ENCODE results near the gene EEF2K.
"Not testable (repeated sequence)": the region's sequence is repeated elsewhere in the genome, so short reads cannot be mapped to it uniquely, and the experiment has no call there.

Gene EEF2K

GRCh38 chr16:22194707-22195444, 11.2 kb upstream of the EEF2K start:
- no peak for TF ChIP-seq CTCF (IDR thresholded peaks at IDR 0.05; ENCODE audit: insufficient read depth, low read depth, low read length, missing control alignments)
- H3K4me3 ChIP-seq (ENCODE audit: low read depth, low read length), result peak overlapping the region; percentile 14
- peak; percentile 73 for DNase-seq (ENCODE audit: low read depth)

- no peak for TF ChIP-seq CTCF (IDR thresholded peaks at IDR 0.05; ENCODE audit: insufficient read depth, low read depth, low read length, missing control alignments)
- DNase-seq (ENCODE audit: low read depth), result no peak
- H3K4me3 ChIP-seq (ENCODE audit: low read depth, low read length), result peak overlapping the region; percentile 14; the same call in 1 of the 2 replicates
Measured at GRCh38 chr16:22195445-22195694, 10.7 kb upstream of the EEF2K start.

- peak overlapping the region; percentile 66 for H3K4me3 ChIP-seq (ENCODE audit: low read depth, low read length)
- TF ChIP-seq CTCF (IDR thresholded peaks at IDR 0.05; ENCODE audit: insufficient read depth, low read depth, low read length, missing control alignments), result peak; percentile 87
- DNase-seq (ENCODE audit: low read depth), result peak; percentile 95
Measured at GRCh38 chr16:22195695-22196558, 10.2 kb upstream of the EEF2K start.

- peak overlapping the region; percentile 66 for H3K4me3 ChIP-seq (ENCODE audit: low read depth, low read length)
- not testable (repeated sequence) for DNase-seq (ENCODE audit: low read depth)
Measured at GRCh38 chr16:22196559-22197168, 9.4 kb upstream of the EEF2K start.

- peak; percentile 11 for TF ChIP-seq CTCF (IDR thresholded peaks at IDR 0.05; ENCODE audit: insufficient read depth, low read depth, low read length, missing control alignments)
Measured at GRCh38 chr16:22198547-22199293, 7.4 kb upstream of the EEF2K start.

GRCh38 chr16:22202261-22202637, 3.8 kb upstream of the EEF2K start:
- no peak overlapping the region for H3K4me3 ChIP-seq (ENCODE audit: low read depth, low read length)
- no peak for DNase-seq (ENCODE audit: low read depth)
- no peak for TF ChIP-seq CTCF (IDR thresholded peaks at IDR 0.05; ENCODE audit: insufficient read depth, low read depth, low read length, missing control alignments)

More at GRCh38 chr16:22198547-22199293, 7.4 kb upstream of the EEF2K start:
- H3K4me3 ChIP-seq (ENCODE audit: low read depth, low read length), result no peak overlapping the region
- peak; percentile 59 for DNase-seq (ENCODE audit: low read depth)

- DNase-seq (ENCODE audit: low read depth), result no peak
- TF ChIP-seq CTCF (IDR thresholded peaks at IDR 0.05; ENCODE audit: insufficient read depth, low read depth, low read length, missing control alignments), result no peak
- no peak overlapping the region for H3K4me3 ChIP-seq (ENCODE audit: low read depth, low read length)
Measured at GRCh38 chr16:22203091-22203490, 3.0 kb upstream of the EEF2K start.
